GM19240 (cell line): Measurements from ENCODE around the gene KREMEN1.

Source experiments
- DNase-seq: peaks from one replicate; pipeline ENCODE4 v3.0.0; 2011; ENCODE audit warnings: low spot score; ENCODE audit not compliant: insufficient read length

The KREMEN1 gene

DNA sequence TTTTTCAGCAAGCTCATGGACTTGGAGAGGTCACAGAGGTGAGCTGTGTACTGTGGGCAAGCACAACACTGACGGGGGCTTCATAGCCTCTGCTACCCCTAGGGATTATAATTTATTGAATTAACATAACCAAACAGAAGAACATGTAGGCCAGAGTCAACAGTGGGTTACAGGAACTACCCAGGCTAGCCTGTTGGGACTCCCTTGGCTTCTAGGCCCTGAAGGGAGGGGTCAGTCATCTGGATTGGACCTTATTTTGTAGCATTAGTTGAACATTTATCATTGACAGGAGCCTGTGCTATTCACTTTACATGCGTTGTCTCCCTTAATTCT, 56.9 kb downstream of the KREMEN1 start:
- DNase-seq: no peak

DNA sequence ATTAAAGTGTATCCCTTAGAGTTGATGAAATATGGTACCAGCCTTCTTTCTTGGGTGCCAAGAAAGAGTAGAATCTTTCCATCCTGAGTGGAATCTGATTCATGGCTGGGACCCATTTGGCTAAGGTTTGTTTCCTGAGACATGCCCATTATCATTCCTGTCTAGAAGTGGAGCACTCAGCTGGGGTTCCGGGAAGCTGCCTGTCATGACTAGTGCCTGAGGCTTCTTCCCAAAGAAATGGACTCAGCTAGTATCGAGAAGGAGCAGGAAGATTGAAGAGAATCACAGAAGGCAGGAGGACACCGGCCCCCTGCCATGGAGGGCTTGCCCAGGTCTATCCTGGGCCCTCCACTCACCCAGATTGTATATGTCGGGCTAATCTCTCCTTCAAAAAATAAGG, 57.6 kb downstream of the KREMEN1 start:
- no peak for DNase-seq

GRCh38 chr22:29133603-29134133, 60.8 kb downstream of the KREMEN1 start:
- no peak for DNase-seq

DNA sequence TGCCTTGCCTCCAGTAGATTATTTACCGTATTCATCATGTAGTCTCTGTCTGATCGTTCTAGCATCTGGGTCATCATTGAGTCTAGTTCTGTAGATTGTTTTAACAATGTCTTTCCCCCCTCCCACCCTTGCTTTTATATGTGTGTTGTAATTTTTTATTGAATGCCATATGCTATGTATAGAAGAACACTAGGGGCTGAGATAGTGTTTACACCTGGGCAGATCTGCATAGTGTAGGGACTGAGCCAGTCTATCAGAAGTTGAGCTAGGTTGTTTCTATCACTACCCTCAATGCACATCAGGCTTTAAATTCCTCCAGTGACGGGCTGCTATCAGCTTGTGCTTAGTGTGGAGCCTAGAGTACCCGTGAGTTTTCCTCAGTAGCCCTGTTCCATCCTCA, 61.6 kb downstream of the KREMEN1 start:
- no peak for DNase-seq

GRCh38 chr22:29136782-29137700, 64.2 kb downstream of the KREMEN1 start:
- no peak for DNase-seq

GRCh38 chr22:29138556-29139305, 65.9 kb downstream of the KREMEN1 start:
- no peak for DNase-seq

DNA sequence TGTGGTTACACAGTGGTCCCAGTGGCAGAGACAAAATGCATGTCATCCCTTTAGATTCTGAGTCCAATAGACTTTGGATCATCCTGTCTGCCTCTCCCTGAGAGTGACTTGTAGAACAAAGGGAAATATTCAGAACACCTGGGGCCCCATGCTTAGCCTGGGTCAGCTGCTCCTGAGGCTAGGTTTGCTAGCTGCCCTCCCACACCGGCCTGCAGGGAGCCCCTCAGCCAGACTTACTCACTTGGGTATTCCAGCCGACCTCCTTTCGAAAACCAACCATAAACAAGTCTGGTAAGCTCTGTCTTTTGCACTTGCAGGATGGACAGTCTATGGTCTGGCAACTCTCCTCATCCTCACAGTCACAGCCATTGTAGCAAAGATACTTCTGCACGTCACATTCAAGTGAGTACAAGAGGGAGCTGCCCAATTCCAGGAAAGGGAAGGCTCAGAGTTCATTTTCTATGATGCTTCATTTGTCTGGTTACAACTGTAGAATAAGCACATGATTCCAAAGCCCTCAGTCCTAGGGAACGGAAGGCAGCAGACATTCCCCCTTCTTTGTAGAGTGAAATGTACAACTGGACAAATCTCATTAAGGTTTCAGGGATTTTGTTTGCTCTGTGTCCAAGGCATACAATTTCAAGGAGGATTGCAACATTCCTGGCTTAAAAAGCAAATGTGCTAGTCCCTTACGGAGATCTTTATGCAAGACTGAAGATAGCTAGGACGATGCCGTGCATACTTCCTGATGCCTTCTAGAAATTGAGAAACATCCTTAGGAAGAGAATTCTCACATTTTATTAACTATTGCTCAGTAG, 67.3 kb downstream of the KREMEN1 start:
- DNase-seq: no peak

DNA sequence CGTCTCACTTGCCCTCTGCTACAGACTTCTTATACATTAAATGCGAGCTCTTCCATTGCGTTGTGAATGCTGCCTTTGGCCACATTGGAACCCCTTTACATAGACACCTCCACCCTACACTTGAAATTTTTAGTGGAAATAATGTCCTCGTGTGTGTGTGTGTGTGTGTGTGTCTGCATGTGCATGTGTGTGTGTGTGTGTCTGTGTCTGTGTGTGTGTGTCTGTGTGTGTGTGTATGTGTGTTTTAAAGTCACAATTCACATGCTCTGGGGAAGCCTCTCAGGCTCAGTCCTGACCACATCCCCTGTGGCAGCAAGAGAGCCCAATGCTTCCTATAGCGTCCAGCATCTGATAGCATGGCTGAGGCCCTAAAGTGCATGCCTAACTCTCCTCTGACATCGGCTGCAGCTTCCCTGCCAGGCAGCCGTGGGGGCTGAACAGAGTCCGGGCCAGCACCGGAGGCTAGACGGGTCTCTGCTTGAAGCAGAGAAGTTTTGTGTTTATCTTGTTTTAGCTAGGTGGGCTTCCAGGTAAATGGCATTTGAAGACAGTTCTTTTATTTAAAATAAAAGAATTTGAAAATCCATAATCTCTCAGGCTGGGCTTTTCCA, 68.3 kb downstream of the KREMEN1 start:
- no peak for DNase-seq

GRCh38 chr22:29142116-29142515, 69.3 kb downstream of the KREMEN1 start:
- DNase-seq: no peak

- no peak for DNase-seq
Measured at GRCh38 chr22:29143941-29144785, 71.3 kb downstream of the KREMEN1 start.

DNA sequence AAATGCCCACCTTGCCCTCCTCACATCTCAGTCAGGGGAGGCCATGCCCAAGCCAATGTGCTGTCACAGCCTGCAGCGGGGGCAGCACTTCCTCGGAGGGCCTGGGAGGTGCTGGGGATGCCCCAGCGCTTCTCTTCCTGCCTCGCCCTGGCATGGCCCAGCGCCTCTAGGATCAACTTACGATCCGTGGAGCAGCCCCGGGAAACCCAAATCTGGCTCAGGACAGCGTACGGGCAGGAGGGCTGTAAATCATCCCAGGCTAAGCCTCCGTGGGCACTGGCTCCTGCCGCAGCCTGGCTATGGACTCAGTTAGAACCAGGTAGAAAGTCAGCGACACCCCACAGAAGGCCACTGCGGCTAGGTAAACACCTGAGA, 71.9 kb downstream of the KREMEN1 start:
- DNase-seq: no peak

DNA sequence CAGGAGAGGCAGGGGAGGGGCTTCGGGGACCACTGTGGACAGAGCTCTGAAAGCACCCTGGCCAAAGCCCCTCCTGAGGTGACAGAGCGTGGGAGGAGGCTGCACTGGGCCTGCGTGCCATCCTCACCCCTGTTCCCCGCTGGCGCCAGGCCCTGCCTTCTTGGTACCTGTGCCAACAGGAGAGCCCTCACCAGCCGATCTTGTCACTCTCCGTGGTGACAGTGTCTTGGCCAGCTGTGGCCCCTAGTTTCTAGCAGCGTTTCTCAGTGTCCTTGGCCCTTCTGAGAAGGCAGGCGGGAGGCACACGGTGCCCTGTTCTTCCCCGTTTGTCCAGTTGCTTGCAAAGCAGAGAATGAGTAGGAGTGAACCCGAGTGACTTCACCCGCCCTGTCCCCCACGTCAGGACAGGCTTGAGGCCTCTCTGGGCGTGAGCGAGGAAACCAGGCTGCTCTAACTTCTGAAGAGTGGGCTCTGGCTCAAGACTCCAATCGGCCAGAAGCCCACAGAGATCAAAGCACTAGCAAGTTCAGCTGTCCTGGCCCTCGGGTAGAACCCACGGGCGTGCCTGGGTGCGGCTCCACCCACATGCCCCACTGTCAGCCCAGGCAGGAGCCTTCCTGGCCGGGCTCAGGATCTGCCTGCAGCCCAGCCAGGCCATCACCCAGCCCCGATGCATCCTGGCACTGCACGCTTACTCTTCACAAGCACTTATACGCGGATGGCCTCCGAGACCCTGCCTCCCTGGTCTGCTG, 72.7 kb downstream of the KREMEN1 start:
- DNase-seq: no peak

DNA sequence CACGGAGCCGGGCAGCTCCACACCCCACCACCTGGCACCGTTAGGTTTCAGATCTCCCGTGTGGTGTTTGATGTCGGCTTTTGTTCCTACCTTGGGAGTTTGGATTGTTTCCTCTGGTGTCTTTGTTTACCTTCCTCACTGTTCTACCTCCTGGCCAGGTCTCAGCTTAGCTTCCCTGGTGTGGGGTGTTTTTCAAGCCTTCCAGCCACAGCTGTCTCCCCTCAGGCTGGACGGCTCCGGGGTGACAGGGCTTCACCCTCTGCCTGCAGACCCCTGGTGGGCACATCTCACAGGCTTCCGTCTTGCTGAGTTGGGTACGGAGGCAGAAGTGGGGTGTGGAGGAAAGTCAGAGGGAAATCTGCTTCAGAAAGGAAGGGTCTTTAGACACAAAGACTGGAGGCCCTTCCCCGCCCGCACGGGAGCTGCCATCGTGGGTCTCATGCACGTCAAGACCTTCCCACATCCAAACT, 73.3 kb downstream of the KREMEN1 start:
- no peak for DNase-seq

- no peak for DNase-seq
Measured at GRCh38 chr22:29146771-29147170, 73.9 kb downstream of the KREMEN1 start.

GRCh38 chr22:29147331-29147899, 74.6 kb downstream of the KREMEN1 start:
- DNase-seq: no peak

- DNase-seq: no peak
Measured at GRCh38 chr22:29148036-29148435, 75.2 kb downstream of the KREMEN1 start.

DNA sequence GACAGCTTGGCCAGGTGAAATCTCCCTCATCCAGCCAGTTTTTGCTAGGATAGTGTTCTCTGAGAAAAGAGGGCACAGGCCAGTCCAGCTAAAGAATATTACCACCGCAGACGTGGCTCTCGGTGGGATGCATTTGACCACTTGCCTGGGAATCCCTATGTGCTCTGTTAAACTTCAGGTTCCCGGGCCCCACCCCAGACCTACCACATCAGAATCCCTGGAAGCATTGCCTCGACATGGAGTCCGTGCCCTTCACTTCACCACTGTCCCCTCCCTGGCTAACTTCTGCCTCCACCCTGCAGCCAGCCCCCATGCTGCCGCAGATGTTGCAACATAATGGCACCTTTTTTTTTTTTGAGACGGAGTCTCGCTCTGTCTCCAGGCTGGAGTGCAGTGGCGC, 76.0 kb downstream of the KREMEN1 start:
- DNase-seq: no peak

DNA sequence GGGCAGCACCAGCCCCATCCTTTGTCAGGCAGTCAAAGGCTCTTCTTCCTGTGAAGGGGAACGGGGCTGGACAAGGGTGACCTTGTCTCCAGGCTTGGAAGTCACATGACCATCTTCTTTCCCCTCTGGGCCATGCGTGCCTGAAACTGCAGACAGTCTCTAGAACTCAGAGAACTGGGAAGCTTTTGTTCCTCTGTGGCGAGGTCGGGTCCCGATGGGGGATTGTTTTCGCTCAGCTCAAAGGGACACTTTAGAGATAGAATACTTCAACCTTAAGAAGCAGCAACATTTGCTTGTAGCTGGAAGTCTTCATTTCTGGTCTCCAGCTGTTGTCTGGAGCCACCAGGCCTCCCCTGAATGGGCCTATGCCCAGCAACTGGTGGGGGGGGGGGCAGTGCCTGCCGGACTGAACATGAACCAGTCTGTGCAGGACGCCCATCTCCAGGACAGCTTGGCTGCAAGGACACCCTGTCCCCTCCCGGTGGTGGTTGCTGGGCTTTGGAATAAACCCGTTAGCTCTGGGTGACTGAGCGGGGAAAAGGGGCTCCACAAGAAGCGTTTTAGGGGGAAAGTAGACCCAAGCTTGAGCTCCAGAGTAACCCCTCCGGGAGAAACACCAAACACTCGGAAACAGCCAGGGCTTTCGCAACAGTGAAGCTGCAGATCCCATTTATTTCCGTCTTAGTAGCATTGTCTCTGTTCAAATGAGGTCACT, 77.2 kb downstream of the KREMEN1 start:
- DNase-seq: no peak
